ENCODE data around the gene CCDC27. TPM values are rescaled to one million over a fixed set of nuclear protein-coding genes. Genes with fewer than 3 reads are reported as not detected.
A peak's percentile ranks its signal among the peaks of the same experiment; 100 is the strongest.

CCDC27 gene
- total and polyA plus RNA-seq, 2 of the 13 experiments (the other 11 are each of a cell fraction or from before 2014, with no cell fraction given), result not detected

DNA sequence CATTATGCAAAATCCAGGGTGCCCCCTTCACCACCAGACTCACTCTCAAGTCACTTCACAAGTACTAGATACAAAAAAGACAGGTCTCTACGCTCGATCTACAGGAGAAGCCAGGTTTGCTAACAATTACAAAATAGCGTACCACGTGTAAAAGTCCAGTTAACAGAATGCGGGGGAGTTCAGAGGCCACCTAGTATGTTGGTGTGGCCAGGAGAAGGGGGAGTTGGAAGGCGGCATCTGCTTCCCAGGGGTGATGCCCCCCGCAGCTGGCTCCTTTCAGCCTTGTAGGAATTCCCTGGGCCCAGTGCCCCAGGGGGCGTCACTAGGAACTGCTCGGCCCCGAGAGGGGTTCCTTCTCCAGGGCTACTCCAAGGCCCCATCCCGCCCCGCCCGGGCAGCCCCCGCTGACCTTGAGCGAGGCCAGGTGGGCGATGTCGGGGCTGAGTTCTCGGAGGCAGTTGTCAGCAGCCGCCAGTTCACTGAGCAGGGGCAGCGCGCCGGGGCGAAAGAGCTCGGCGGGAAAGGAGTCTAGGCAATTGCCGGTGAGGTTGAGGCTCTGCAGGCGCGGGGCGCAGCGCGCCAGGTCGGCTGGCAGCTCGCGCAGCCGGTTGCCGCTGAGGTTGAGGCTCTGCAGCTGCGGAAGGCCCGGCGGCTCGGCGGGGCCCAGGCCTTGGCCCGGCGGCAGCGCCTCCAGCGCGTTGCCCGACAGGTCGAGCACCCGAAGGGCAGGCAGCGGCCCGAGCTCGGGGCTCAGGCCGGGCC, 43.4 kb downstream of the CCDC27 start (continued):
- 0 out of 2 replicates have a peak, but pooled peaks have one; percentile 55 for TF ChIP-seq IRX3 (CRISPR knock-in tag; IDR thresholded peaks at IDR 0.05; ENCODE audit: borderline replicate concordance, low read depth)
- no peak for TF ChIP-seq ZNF772 (CRISPR knock-in tag; IDR thresholded peaks at IDR 0.05)
- no peak for TF ChIP-seq MED13 (CRISPR knock-in tag; IDR thresholded peaks at IDR 0.05)

DNA sequence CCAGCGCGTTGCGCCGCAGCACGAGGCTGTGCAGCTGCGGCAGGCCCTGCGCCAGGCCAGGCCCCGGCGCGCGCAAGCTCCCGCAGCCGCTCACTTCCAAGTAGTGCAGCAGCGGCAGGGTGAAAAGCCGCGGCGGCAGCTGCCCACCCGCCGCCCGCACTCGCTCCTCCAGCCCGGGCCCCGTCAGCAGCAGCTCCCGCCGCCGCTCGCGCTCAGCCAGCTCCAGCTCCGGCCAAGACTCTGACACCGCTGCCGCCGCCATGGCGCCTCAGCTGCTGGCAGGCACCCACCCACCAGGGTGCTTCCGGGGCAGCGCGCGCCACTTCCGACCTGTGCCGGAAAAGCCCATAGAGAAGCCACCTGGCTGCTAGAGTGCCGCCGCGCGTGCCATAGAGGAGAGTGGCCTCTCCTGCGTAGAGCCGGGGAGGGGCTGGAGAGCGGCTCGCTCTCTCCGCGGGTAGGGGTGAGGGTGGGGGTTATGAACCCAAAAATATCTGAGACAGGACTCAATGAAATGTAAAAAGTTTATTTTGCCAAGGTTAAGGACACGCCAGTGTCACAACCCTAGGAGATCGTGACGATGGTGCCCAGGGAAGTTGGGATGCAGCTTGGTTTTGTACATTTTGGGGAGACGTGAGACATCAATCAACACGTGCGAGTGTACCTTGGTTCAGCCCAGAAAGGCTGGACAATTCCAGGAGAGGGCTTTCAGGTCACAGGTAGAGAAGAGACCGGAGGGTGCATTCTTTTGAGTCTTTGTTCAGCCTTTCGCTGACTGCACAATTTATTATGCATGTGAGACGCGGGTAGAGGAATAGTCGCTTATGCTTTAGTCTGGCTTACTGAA, 44.2 kb downstream of the CCDC27 start, which contains the start of gene LRRC47:
Gene LRRC47, minus strand, starts transcription at position 284 of the 847 bp plus-strand sequence. Its CDS starts 22 bp downstream, at position 262.
- intact Hi-C loops (cut with micrococcal nuclease; ENCODE audit: unreplicated experiment), result loop anchor here (1.0 kb wide), 1 partner anchor 21 kb away; no protein-coding TSS in a partner anchor
- H3K79me2 ChIP-seq (ENCODE audit: insufficient read depth, low read length), result peaks cover 28% of the 10 kb centered on the region
- ChIA-PET CTCF (ENCODE audit: low intra/inter-chr PET ratio, low total read pairs) (interaction anchor here (2.1 kb wide), 1 partner anchor 11 kb away, joined by 5 read pairs; no protein-coding TSS in a partner anchor), POLR2A (interaction anchor here (0.9 to 2.7 kb wide), 7 partner anchors 9 to 107 kb away, joined by 3 to 20 read pairs (median 4); no protein-coding TSS in a partner anchor)
- peaks cover 1 to 3% of the 10 kb centered on the region in 2 experiments; a peak in 2 of 5 replicates for H3K36me3 ChIP-seq (replicated peaks in 1 of 2; ENCODE audit: control insufficient read depth in 1 of 2, insufficient read depth in 2 of 2, low read length in 2 of 2)
- H3K27me3 ChIP-seq (ENCODE audit: control insufficient read depth in 1 of 2, insufficient read depth in 2 of 2, low read length in 2 of 2), result peaks cover 0 to 4% of the 10 kb centered on the region in 2 experiments; a peak in 2 of 5 replicates
- H3K27ac ChIP-seq (ENCODE audit: extremely low read length, insufficient read depth, low read length), result peak within 1 kb of the TSS; percentile 77
- H3K4me1 ChIP-seq (ENCODE audit: insufficient read depth, low read length), result peaks cover 39% of the 10 kb centered on the region
- H2AFZ ChIP-seq (ENCODE audit: low read length), result peak within 1 kb of the TSS; percentile 43
- WGBS (ENCODE audit: low lambda C conversion rate), result 2% methylated on average over 20 of the region's 60 CpGs
- H3K9ac ChIP-seq (ENCODE audit: insufficient read depth, low read depth, low read length), result peak within 1 kb of the TSS; percentile 90
- BruUV-seq (replicated peaks), result TSS peak; percentile 92
- H3K9me3 ChIP-seq (ENCODE audit: low read length), result no peaks in the 10 kb centered on the region
- peak; percentile 99 for ATAC-seq
- 0 out of 2 replicates have a peak, but pooled peaks cover 8% of the 10 kb centered on the region for H4K20me1 ChIP-seq (ENCODE audit: insufficient read depth, low read length)
- H3K4me2 ChIP-seq (ENCODE audit: low read depth, low read length), result peak within 1 kb of the TSS; percentile 86
- H3K4me3 ChIP-seq (replicated peaks in 1 of 3; ENCODE audit: insufficient read depth in 1 of 3, low read depth in 2 of 3, low read length in 3 of 3), result peak within 1 kb of the TSS; percentile 91 to 95 (median 92)
- FAIRE-seq, result peak; percentile 57
- DNase-seq (ENCODE audit: low spot score), result peak; percentile 83
- in situ Hi-C loops (cut with HindIII; ENCODE audit: extremely low pct_ligation_motif_present, low pct_unique_long_range_greater_than_20kb), result no loop called here
- TF ChIP-seq ZFP1 (CRISPR knock-in tag; IDR thresholded peaks at IDR 0.05) (no peak), SKI (IDR thresholded peaks at IDR 0.05; ENCODE audit: partially characterized antibody) (no peak), ZNF841 (CRISPR knock-in tag; IDR thresholded peaks at IDR 0.05; ENCODE audit: borderline replicate concordance) (no peak), TMF1 (CRISPR knock-in tag; IDR thresholded peaks at IDR 0.05; ENCODE audit: low read depth) (peak; percentile 44; the same call in 1 of the 2 replicates), RXRA (CRISPR knock-in tag; IDR thresholded peaks at IDR 0.05) (peak; percentile 67), MEIS1 (CRISPR knock-in tag; IDR thresholded peaks at IDR 0.05; ENCODE audit: borderline replicate concordance) (peak; percentile 72; the same call in 1 of the 2 replicates), HDAC2 (CRISPR knock-in tag; IDR thresholded peaks at IDR 0.05) (peak; percentile 81), ZNF101 (CRISPR knock-in tag; IDR thresholded peaks at IDR 0.05; ENCODE audit: borderline replicate concordance, low read depth) (no peak), MYNN (CRISPR knock-in tag; IDR thresholded peaks at IDR 0.05; ENCODE audit: low read depth) (0 out of 2 replicates have a peak, but pooled peaks have one; percentile 50), ZNF776 (CRISPR knock-in tag; IDR thresholded peaks at IDR 0.05) (no peak; the same call in 1 of the 2 replicates)
- TF ChIP-seq, protein P1, sequence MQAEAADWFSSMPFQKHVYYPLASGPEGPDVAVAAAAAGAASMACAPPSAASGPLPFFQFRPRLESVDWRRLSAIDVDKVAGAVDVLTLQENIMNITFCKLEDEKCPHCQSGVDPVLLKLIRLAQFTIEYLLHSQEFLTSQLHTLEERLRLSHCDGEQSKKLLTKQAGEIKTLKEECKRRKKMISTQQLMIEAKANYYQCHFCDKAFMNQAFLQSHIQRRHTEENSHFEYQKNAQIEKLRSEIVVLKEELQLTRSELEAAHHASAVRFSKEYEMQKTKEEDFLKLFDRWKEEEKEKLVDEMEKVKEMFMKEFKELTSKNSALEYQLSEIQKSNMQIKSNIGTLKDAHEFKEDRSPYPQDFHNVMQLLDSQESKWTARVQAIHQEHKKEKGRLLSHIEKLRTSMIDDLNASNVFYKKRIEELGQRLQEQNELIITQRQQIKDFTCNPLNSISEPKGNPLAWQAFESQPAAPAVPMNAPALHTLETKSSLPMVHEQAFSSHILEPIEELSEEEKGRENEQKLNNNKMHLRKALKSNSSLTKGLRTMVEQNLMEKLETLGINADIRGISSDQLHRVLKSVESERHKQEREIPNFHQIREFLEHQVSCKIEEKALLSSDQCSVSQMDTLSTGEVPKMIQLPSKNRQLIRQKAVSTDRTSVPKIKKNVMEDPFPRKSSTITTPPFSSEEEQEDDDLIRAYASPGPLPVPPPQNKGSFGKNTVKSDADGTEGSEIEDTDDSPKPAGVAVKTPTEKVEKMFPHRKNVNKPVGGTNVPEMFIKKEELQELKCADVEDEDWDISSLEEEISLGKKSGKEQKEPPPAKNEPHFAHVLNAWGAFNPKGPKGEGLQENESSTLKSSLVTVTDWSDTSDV (CRISPR knock-in tag; IDR thresholded peaks at IDR 0.05), result no peak
- TF ChIP-seq, protein P2, sequence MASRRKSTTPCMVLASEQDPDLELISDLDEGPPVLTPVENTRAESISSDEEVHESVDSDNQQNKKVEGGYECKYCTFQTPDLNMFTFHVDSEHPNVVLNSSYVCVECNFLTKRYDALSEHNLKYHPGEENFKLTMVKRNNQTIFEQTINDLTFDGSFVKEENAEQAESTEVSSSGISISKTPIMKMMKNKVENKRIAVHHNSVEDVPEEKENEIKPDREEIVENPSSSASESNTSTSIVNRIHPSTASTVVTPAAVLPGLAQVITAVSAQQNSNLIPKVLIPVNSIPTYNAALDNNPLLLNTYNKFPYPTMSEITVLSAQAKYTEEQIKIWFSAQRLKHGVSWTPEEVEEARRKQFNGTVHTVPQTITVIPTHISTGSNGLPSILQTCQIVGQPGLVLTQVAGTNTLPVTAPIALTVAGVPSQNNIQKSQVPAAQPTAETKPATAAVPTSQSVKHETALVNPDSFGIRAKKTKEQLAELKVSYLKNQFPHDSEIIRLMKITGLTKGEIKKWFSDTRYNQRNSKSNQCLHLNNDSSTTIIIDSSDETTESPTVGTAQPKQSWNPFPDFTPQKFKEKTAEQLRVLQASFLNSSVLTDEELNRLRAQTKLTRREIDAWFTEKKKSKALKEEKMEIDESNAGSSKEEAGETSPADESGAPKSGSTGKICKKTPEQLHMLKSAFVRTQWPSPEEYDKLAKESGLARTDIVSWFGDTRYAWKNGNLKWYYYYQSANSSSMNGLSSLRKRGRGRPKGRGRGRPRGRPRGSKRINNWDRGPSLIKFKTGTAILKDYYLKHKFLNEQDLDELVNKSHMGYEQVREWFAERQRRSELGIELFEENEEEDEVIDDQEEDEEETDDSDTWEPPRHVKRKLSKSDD (CRISPR knock-in tag; IDR thresholded peaks at IDR 0.05; ENCODE audit: low read depth), result 0 out of 2 replicates have a peak, but pooled peaks have one; percentile 74
